Astrocyte (in vitro differentiated cells and primary cell): ENCODE measurements around the gene PLEKHG2.

Source experiments
- EZH2 ChIP-seq: IDR thresholded peaks from 2 replicates; pipeline ENCODE4 v1.6.1; 2012; ENCODE audit warnings: mild to moderate bottlenecking, low read length, inconsistent platforms; ENCODE audit not compliant: insufficient read depth
- TF ChIP-seq, protein P1 (sequence below): IDR thresholded peaks from 2 replicates; pipeline ENCODE4 v1.5.1; 2011; ENCODE audit warnings: low read depth, mild to moderate bottlenecking, inconsistent platforms, low read length, moderate library complexity; ENCODE audit not compliant: insufficient read depth

DNA sequence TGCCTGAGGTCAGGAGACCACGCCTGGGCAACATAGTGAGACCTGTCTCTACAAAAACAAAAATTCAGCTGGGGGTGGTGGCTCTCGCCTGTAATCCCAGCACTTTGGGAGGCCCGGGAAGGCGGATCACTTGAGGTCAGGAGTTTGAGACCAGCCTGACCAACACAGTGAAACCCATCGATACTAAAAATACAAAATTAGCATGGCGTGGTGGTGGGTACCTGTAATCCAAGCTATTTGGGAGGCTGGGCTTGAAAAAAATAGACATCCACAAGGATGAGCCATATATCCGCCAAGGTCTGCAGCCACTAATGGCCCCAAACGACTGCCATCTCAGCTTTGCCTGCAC, 20.2 kb downstream of the PLEKHG2 start:
- TF ChIP-seq, protein P1, sequence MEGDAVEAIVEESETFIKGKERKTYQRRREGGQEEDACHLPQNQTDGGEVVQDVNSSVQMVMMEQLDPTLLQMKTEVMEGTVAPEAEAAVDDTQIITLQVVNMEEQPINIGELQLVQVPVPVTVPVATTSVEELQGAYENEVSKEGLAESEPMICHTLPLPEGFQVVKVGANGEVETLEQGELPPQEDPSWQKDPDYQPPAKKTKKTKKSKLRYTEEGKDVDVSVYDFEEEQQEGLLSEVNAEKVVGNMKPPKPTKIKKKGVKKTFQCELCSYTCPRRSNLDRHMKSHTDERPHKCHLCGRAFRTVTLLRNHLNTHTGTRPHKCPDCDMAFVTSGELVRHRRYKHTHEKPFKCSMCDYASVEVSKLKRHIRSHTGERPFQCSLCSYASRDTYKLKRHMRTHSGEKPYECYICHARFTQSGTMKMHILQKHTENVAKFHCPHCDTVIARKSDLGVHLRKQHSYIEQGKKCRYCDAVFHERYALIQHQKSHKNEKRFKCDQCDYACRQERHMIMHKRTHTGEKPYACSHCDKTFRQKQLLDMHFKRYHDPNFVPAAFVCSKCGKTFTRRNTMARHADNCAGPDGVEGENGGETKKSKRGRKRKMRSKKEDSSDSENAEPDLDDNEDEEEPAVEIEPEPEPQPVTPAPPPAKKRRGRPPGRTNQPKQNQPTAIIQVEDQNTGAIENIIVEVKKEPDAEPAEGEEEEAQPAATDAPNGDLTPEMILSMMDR, result no peak
- no peak for TF ChIP-seq EZH2
